ENCODE measurements around the gene GLI1. TPM values are rescaled to one million over a fixed set of nuclear protein-coding genes. Genes with fewer than 3 reads are reported as not detected.

The GLI1 gene
- total and polyA plus RNA-seq, 2 of the 13 experiments (the other 11 are each of a cell fraction or from before 2014, with no cell fraction given) = 0.09 to 0.20 TPM

- TF ChIP-seq SNAPC4 (CRISPR knock-in tag; IDR thresholded peaks at IDR 0.05) (peak; percentile 45; the same call in 1 of the 2 replicates), ZNF713 (CRISPR knock-in tag; IDR thresholded peaks at IDR 0.05) (no peak), ZNF281 (CRISPR knock-in tag; IDR thresholded peaks at IDR 0.05; ENCODE audit: borderline replicate concordance) (peak; percentile 8; the same call in 1 of the 2 replicates), HNRNPK (IDR thresholded peaks at IDR 0.05; ENCODE audit: low read depth, low read length, poor library complexity, severe bottlenecking) (peak; percentile 89), ZNF317 (CRISPR knock-in tag; IDR thresholded peaks at IDR 0.05) (peak; percentile 22; the same call in 1 of the 2 replicates), TOE1 (CRISPR knock-in tag; IDR thresholded peaks at IDR 0.05) (no peak), ZNF782 (CRISPR knock-in tag; IDR thresholded peaks at IDR 0.05; ENCODE audit: borderline replicate concordance) (peak; percentile 63; the same call in 1 of the 2 replicates), FOXO1 (CRISPR knock-in tag; IDR thresholded peaks at IDR 0.05) (peak; percentile 34; the same call in 1 of the 2 replicates), ZNF264 (CRISPR knock-in tag; IDR thresholded peaks at IDR 0.05) (peak; percentile 79), GATA4 (IDR thresholded peaks at IDR 0.05; ENCODE audit: borderline replicate concordance, low read depth) (peak; percentile 90), ZNF513 (CRISPR knock-in tag; conservative IDR thresholded peaks at IDR 0.05) (no peak), REST (IDR thresholded peaks at IDR 0.05; ENCODE audit: borderline replicate concordance in 1 of 2, low read depth in 1 of 2, low read length in 2 of 2) (peak in 1 of 2 experiments; percentile 67; a peak in 1 of 4 replicates)
These were observed 60.7 kb downstream of the GLI1 start, which contains the start of gene DDIT3 (continued) for GRCh38 chr12:57520053-57520818.

All from HepG2 (cell line).